ENCODE measurements around the gene AGXT.
"Not testable (repeated sequence)": the region's sequence is repeated elsewhere in the genome, so short reads cannot be mapped to it uniquely, and the experiment has no call there.

The AGXT gene

GRCh38 chr2:240833724-240834285 lies 34.8 kb upstream of the AGXT start:
- Mint-ChIP-seq H3K4me1 (ENCODE audit: low read depth) (peaks cover 2% of the 10 kb centered on the region), H3K27me3 (ENCODE audit: low read depth) (peaks cover 20% of the 10 kb centered on the region), H3K9me3 (no peaks in the 10 kb centered on the region), H3K27ac (no peak overlapping the region), H3K36me3 (ENCODE audit: low read depth) (no peaks in the 10 kb centered on the region), H3K4me3 (no peak overlapping the region)
- no peak for DNase-seq (ENCODE audit: low spot score)

- H3K9me3 Mint-ChIP-seq = no peaks in the 10 kb centered on the region
- peaks cover 2% of the 10 kb centered on the region for H3K4me1 Mint-ChIP-seq (ENCODE audit: low read depth)
- no peak overlapping the region for H3K27ac Mint-ChIP-seq
- no peak overlapping the region for H3K4me3 Mint-ChIP-seq
- H3K36me3 Mint-ChIP-seq (ENCODE audit: low read depth) = no peaks in the 10 kb centered on the region
- DNase-seq (ENCODE audit: low spot score) = no peak
- peaks cover 15% of the 10 kb centered on the region for H3K27me3 Mint-ChIP-seq (ENCODE audit: low read depth)
Observed at GRCh38 chr2:240834377-240834975, 34.1 kb upstream of the AGXT start.

GRCh38 chr2:240835528-240835927 lies 33.1 kb upstream of the AGXT start:
- DNase-seq (ENCODE audit: low spot score) = no peak
- H3K4me3 Mint-ChIP-seq = no peak overlapping the region
- H3K4me1 Mint-ChIP-seq (ENCODE audit: low read depth) = peaks cover 2% of the 10 kb centered on the region
- H3K36me3 Mint-ChIP-seq (ENCODE audit: low read depth) = no peaks in the 10 kb centered on the region
- H3K27ac Mint-ChIP-seq = no peak overlapping the region
- peaks cover 6% of the 10 kb centered on the region for H3K27me3 Mint-ChIP-seq (ENCODE audit: low read depth)
- no peaks in the 10 kb centered on the region for H3K9me3 Mint-ChIP-seq

- Mint-ChIP-seq H3K9me3 (no peaks in the 10 kb centered on the region), H3K27me3 (ENCODE audit: low read depth) (no peaks in the 10 kb centered on the region), H3K36me3 (ENCODE audit: low read depth) (no peaks in the 10 kb centered on the region), H3K4me1 (ENCODE audit: low read depth) (peaks cover under 1% of the 10 kb centered on the region), H3K4me3 (no peak overlapping the region), H3K27ac (no peak overlapping the region)
- no peak for DNase-seq (ENCODE audit: low spot score)
Observed at GRCh38 chr2:240836781-240837467, 31.7 kb upstream of the AGXT start.

GRCh38 chr2:240837621-240838020 lies 31.0 kb upstream of the AGXT start:
- no peak overlapping the region for H3K27ac Mint-ChIP-seq
- no peaks in the 10 kb centered on the region for H3K36me3 Mint-ChIP-seq (ENCODE audit: low read depth)
- no peaks in the 10 kb centered on the region for H3K4me1 Mint-ChIP-seq (ENCODE audit: low read depth)
- no peak overlapping the region for H3K4me3 Mint-ChIP-seq
- DNase-seq (ENCODE audit: low spot score) = no peak
- no peaks in the 10 kb centered on the region for H3K27me3 Mint-ChIP-seq (ENCODE audit: low read depth)
- H3K9me3 Mint-ChIP-seq = no peaks in the 10 kb centered on the region

- Mint-ChIP-seq H3K4me1 (ENCODE audit: low read depth) (no peaks in the 10 kb centered on the region), H3K27me3 (ENCODE audit: low read depth) (no peaks in the 10 kb centered on the region), H3K36me3 (ENCODE audit: low read depth) (no peaks in the 10 kb centered on the region), H3K9me3 (no peaks in the 10 kb centered on the region), H3K27ac (no peak overlapping the region), H3K4me3 (no peak overlapping the region)
- no peak for DNase-seq (ENCODE audit: low spot score)
Observed at GRCh38 chr2:240839152-240840143, 29.2 kb upstream of the AGXT start.

- Mint-ChIP-seq H3K27me3 (ENCODE audit: low read depth) (no peaks in the 10 kb centered on the region), H3K4me3 (no peak overlapping the region), H3K36me3 (ENCODE audit: low read depth) (no peaks in the 10 kb centered on the region), H3K9me3 (peaks cover 7% of the 10 kb centered on the region), H3K27ac (no peak overlapping the region), H3K4me1 (ENCODE audit: low read depth) (no peaks in the 10 kb centered on the region)
- no peak for DNase-seq (ENCODE audit: low spot score)
Observed at GRCh38 chr2:240840435-240841060, 28.1 kb upstream of the AGXT start.

- not testable (repeated sequence) for DNase-seq (ENCODE audit: low spot score); H3K27me3 Mint-ChIP-seq (ENCODE audit: low read depth); H3K4me1 Mint-ChIP-seq (ENCODE audit: low read depth); H3K36me3 Mint-ChIP-seq (ENCODE audit: low read depth); H3K4me3 Mint-ChIP-seq; H3K27ac Mint-ChIP-seq
- peaks cover 11% of the 10 kb centered on the region for H3K9me3 Mint-ChIP-seq
Observed at GRCh38 chr2:240846309-240846708, 22.3 kb upstream of the AGXT start.

- no peak overlapping the region for H3K27ac Mint-ChIP-seq
- H3K4me3 Mint-ChIP-seq = no peak overlapping the region
- DNase-seq (ENCODE audit: low spot score) = no peak
- H3K36me3 Mint-ChIP-seq (ENCODE audit: low read depth) = no peaks in the 10 kb centered on the region
- H3K9me3 Mint-ChIP-seq = peaks cover 11% of the 10 kb centered on the region
- no peaks in the 10 kb centered on the region for H3K4me1 Mint-ChIP-seq (ENCODE audit: low read depth)
- H3K27me3 Mint-ChIP-seq (ENCODE audit: low read depth) = no peaks in the 10 kb centered on the region
Observed at GRCh38 chr2:240846873-240847595, 21.6 kb upstream of the AGXT start.

GRCh38 chr2:240847817-240848216 lies 20.8 kb upstream of the AGXT start:
- H3K4me3 Mint-ChIP-seq = no peak overlapping the region
- H3K9me3 Mint-ChIP-seq = peaks cover 11% of the 10 kb centered on the region
- no peak overlapping the region for H3K27ac Mint-ChIP-seq
- no peak for DNase-seq (ENCODE audit: low spot score)
- no peaks in the 10 kb centered on the region for H3K4me1 Mint-ChIP-seq (ENCODE audit: low read depth)
- H3K36me3 Mint-ChIP-seq (ENCODE audit: low read depth) = no peaks in the 10 kb centered on the region
- no peaks in the 10 kb centered on the region for H3K27me3 Mint-ChIP-seq (ENCODE audit: low read depth)

GRCh38 chr2:240848900-240849680 lies 19.5 kb upstream of the AGXT start:
- Mint-ChIP-seq H3K27ac (no peak overlapping the region), H3K9me3 (peaks cover 13% of the 10 kb centered on the region)
- no peak for DNase-seq (ENCODE audit: low spot score)

GRCh38 chr2:240850026-240850425 lies 18.6 kb upstream of the AGXT start:
- Mint-ChIP-seq H3K4me3 (no peak overlapping the region), H3K27ac (no peak overlapping the region), H3K9me3 (peaks cover 14% of the 10 kb centered on the region), H3K27me3 (ENCODE audit: low read depth) (no peaks in the 10 kb centered on the region), H3K4me1 (ENCODE audit: low read depth) (no peaks in the 10 kb centered on the region), H3K36me3 (ENCODE audit: low read depth) (no peaks in the 10 kb centered on the region)
- no peak for DNase-seq (ENCODE audit: low spot score)

More at GRCh38 chr2:240848900-240849680, 19.5 kb upstream of the AGXT start:
- Mint-ChIP-seq H3K4me3 (no peak overlapping the region), H3K36me3 (ENCODE audit: low read depth) (no peaks in the 10 kb centered on the region), H3K27me3 (ENCODE audit: low read depth) (no peaks in the 10 kb centered on the region), H3K4me1 (ENCODE audit: low read depth) (no peaks in the 10 kb centered on the region)

All from T-helper 2 cell treated with Interferon-gamma antibody and Interleukin-4, amounts not matched to agents 5 μg/mL and 100 μg/mL, for 36 hours (primary cell).